ENCODE measurements around the gene HK3.

Gene HK3

DNA sequence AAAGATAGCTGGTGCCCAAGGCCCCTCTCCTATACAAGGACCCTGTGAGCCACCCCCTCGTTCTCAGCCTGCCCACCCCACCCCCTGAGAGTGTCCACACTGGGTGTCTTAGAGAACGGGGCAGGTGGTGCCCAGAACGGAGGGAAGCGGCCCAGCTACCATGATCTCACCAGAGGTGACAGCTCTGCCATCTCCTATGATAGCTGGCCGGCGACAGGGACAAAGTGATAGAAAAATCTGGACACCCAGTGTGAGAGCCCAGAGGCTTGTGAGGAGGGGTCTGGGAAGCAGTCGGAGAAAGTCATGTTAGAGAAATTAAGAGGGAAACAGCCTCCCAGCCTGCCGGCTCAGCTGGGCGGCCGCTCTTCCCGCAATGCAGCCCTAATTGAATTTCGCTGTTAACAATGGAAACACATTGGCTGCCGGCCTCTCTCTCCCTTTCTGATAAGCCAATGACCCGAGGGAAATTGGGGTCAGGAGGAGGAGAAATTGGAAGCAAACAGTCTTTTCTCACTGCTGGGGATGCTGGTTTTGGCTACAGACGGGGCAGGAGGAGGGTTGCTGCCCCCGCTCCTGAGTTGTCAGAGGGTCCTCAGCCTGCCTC is 32.3 kb downstream of the HK3 start:
- DNase-seq = no peak

DNA sequence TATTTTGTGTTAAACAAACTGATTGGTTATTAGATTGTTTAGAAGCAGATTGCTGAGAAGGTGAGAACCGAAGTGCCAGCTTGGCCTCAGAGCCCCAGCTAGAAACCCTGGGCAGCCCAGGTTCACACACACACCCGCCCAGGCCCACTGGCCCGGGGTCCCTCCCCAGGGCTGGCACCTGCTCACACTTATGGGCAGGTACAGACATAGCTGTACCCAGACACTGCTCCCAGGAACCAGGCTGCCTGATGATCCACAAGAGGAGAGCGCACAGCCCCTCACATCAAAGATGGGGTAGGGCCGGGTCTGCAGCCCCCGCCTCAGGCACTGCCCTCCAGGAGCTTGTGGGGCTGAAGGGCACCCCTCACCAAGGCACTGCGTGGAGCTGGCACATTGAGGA is 33.2 kb downstream of the HK3 start:
- DNase-seq = no peak

DNA sequence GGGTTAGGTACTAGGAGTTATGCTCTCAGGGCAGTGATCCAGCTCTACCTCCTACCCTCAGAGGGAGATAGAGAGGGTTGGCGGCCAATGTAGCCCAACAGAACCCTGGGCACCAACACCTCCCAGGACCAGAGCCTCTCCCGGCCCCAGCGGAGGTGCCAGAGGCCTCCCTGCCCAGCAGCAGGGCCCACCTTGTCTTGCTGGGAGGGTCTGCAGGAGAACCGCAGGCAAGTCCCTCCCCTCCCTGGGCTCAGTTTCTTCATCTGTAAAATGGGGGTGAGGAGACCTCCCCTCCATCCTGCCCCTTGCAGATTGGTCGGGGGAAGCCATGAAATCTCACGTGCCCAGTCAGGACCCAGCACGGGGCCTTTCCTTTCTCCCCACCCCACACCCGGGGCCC is 34.4 kb downstream of the HK3 start:
- no peak for DNase-seq

DNA sequence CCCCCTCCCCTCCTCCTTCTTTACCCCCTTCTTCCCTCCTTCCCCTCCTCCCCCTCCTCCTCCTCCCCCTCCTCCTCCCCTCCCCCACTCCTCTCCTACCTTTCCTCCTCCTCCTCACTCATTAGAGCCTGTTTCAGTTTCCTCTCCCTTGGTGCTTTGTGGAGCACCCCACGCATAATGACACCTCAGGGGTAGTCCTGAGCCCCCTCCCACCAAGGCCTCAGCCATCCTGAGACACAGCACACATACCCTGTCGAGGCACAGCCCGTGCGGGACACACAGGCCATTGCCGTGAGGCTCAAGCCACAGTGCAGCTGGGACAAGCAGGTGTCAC is 35.4 kb downstream of the HK3 start:
- DNase-seq = no peak

DNA sequence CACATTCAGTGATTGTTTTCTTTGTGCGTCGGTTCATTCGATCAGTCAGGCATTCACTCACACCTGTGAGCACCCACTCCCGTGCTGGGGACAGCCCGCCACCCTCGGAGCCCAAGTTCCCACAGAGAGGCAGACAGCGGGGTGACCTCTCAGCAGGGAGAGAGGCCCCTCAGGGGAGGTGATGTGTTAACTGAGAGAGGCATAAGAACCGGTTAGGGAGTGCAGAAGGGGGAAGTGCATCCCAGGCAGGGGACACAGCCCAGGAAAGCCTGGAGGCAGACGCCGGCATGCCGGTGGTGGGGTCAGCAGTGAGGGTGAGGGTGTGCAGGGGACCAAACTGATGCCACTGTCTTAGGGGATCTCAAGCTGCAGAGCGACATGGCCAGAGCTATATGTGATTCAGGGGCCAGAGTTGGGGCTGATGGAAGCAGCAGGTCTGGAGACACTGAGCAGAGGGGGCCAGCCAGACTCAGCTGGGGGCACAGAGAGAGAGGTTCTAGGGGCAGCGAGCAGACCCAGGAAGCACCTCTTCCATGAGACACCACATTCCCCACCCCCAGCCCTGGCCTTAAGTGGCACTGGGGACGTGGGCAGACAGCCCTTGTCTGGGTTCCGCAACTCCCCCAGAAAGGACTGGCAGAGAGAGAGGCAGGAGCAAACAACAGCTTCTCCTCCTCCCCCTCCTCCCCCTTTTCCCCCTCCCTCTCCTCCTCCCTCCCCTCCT is 35.9 kb downstream of the HK3 start:
- no peak for DNase-seq

DNA sequence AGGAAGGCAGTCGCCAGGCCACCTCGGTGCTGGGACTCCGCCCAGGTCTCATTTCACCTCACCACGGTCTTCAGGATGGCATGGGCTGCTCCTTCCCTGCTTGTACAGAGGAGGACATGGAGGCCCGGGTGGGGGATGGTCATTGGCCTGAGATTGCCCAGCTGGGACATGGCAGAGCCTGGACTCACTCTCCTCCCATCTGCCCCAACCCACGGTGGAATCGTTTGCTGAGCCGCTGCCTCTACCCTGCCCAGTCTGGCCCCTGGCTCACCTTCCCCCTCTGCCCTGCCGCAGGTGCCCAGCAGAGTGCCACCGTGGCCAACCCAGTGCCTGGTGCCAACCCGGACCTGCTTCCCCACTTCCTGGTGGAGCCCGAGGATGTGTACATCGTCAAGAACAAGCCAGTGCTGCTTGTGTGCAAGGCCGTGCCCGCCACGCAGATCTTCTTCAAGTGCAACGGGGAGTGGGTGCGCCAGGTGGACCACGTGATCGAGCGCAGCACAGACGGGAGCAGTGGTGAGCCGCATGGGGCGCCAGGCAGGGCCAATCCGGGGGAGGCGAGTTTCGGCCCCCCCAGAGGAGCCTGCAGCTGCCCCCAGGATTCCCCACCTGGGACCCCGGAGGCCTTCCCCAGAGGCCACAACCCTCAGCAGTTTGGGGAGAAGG is 36.7 kb downstream of the HK3 start:
- no peak for DNase-seq

DNA sequence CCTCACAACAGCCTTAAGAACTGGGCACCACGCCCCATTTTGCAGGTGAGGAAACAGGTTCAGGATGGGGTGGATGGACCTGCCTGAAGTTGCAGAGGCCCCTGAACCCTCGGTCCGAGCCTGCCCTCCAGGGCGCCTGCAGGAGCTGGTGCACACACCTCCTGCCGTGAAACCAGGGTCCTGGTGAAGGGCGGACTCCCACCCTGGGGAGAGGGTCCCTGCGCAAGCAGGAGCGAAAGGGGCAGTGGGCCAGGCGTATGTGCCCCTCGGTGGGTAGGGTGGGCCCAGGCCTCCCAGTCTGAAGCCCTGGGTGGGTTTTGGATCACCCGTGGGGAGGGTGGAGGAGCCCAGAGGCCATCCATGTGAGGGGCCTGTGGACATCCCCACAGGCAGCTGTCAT is 37.9 kb downstream of the HK3 start:
- DNase-seq = no peak

DNA sequence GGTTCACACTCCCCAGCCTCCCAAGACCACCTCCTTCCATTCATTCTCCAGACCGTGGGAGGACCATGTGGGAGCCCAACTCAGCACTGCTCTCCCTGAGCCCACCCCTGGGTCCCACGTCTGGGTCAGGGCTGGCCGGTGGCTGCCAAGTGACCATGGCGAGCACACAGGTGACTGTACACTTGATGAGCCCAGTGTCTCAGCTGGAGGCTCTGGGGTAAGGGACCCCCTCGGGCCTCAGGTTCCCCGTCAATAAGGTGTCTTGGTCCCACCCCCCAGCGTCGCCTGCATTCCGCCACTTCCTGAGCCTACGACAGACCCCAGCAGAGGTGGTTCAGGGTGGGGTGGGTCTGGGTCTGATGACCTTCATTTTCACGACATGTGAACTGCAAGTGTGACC is 38.8 kb downstream of the HK3 start:
- DNase-seq = no peak

DNA sequence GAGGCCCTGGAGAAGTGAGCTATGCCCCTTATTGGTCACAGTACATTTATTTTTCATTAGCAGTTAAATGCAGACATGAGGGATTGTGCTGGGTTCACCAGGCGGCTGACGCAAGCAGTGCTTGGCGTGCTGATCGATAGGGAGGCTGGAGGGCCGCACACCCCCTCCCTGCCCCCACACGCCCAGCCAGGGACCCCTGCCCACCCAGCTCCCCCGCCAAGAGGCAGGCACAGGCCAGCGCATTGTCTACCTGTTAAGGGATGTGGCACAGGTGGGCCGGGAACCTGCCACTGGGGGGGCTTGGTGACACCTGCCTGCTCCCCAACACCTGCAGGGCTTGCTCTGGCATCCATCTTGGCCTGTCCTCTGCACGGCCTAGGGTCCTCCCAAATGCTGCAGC is 39.2 kb downstream of the HK3 start:
- DNase-seq = no peak

DNA sequence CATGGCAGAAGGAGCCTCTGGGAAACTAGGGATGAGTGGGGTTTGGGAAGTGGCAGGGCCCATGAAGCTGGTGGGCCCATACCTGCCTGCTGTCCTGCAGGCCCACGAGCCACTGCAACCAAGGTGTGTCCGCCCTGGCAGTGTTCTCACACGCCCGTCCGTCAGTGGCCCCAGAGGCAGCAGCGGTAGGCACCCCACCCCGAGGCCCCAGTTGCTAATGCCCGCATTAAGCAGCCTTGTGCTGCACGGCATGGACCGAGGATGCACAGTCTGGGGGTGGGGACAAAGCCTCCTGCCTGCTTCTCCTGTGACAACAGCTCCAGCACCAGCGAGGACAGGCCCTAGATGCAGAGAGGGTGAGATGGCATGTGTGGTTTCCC is 41.3 kb downstream of the HK3 start:
- no peak for DNase-seq

DNA sequence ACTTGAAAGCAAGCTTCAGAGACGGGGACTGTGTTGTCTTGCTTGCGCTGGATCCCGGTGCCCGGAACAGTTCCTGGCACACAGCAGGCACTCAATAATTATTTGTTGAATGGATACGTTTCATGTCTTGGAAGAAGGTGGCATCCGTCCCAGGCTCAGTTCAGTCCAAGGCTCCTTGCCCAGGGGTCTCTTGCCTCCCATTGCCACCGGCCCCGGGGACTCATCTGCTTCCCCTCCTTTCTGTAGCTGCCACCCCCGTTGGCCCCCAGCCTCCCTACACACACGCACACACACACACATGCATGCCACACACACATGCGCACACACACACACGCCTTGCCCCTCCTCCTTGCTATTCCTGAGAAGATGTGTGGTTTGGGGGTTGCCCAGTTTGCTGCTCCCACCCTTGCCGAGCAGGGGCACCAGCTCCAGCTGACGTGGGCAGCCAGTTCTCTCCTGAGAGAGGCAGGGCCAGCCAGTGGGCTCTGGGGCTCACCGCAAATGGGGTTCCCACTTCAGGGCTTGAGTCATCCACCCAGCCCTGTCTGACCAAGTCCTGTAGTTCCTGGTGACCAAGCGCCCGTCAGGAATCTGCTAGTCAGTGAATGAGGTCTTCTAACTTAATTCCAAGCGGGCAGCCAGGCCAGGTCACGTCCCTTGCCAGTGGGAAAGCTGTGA is 41.8 kb downstream of the HK3 start:
- no peak for DNase-seq

DNA sequence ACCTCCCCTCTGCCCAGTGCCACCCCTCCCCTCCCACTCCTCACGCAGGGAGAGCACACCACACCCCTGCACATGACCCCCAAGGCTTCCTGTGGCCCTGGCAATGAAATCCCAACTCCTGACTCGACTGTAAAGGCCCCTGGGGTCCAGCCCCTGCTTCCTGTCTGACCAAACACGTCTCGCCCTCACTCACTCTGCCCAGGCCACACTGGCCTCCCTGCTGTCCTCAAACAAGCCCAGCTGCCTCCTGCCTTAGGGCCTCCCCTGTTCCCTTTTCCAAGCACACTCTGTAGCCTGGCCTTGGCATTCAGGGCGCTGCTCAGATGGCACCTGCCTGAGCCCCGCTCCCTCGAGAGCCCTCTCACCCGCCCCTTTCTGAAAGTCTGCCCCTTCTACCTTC is 42.4 kb downstream of the HK3 start:
- no peak for DNase-seq

DNA sequence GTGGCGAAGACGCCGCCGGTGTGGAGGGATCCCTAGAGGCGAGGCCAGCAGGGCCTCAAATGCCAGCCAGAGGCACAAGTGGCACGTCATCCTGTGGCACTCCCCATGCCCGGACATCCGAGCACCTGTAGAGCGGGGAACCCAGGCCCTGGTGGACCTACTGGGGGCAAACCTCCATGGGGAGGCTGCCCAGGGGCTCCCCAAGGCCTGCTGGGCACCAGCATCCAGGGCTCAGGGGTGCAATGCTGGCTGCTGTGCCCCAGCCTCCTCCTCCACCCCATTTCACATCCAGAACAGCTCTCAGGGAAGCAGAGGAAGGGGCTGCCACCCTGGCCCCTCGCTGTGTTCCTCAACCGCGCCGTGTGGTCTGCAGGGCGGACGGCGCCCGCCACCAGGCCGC is 43.5 kb downstream of the HK3 start:
- no peak for DNase-seq

DNA sequence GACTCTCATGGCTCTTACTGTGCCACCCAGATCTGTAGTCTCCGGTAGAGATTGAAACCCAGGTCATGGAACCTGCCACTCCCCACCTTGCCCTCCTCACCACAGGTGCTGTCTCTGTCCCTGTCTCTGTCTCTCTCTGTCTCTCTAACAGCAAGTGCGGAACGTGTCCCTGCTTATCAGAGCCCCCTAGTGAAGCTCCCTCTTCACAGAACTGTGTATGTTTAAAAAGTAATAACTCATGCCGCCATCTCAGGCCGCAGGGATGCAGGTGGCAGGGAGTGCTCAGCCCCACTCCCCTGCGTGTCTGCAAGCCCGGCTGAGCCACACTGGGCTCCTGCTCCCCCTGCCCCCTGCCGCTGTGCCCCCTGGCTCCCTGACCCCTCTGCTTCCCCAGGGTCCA is 45.0 kb downstream of the HK3 start:
- no peak for DNase-seq

DNA sequence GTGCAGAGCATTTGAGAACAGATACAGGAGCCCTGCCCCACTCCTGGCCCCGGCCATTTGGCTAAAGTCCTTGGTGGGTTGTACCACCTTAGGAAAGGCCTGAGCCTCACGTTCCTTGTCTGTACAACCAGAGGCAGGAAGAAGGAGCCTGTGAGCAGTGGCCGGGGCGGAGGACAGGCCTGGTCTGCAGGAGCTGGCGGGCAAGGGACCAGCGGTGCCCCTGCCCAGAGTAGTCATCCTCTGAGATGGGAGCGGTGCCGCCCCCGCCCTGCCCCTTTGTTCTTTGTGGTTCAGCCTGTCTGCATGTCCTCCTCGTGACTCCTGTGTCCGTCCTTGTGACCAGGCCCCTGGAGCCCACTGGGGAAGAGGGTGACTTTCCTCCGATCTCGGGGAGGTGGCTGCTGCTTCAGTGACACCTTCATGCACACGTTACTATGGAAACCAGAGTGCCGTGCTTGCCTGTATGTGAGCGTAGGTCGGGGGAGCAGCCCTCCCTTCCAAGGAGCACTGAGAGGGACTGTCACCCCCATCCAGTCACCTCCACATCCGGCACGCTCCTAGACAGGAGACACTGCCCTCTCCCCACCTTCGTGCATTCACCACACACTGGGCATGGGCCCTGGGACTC is 45.9 kb downstream of the HK3 start:
- DNase-seq = no peak

DNA sequence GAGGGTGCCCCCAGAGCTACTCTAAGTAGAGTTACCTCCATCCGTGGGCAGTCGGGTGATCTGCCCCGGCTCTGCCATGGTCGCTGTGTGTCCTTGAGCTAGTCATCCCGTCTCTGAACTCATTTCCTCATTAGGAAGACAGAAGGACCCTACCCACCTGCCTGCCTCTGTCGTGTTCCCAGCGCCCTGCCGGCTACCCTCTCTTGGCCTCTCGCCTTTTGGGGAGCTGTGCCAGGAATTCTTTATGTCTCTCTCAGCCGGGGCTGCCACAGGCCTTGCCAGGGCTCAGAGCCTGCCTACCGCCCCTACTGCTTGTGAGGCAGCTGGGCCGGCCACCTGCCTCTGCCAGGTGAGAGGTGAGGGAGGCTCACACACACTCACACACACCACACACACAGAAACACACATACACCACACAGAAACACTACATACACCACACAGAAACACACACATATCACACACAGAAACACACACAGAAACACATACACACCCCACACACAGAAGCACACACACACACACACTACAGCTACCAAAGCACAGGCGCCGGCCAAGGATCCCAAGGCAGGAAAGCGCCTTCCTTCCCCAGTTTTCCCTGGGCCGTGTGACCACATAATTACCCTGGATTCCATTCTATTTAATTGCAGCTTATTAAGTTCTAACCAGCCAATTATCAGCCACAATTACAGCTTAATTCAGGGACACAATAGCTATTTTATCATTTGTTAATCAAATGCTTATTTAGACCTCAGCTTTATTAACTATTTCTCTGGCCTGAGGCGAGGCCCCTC is 47.1 kb downstream of the HK3 start:
- no peak for DNase-seq

DNA sequence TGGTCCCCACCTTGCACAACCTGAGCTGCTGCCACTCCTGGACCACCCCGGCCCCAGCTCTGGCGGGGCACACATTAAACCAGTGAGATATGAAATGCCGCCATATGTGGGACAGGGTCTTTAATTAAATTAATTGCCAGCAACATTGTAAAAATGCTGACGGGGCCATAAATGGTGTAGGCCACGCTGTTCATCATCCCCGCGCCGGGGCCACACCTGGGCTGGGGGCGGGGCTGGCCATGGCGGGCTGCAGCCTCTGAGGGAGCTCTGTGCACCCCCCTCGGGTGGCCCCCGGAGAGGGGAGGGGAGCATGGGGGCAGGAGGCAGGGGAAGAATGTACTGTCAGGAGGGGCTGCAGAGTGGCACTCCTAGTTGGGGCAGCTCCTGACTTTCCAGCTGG is 47.8 kb downstream of the HK3 start:
- no peak for DNase-seq

DNA sequence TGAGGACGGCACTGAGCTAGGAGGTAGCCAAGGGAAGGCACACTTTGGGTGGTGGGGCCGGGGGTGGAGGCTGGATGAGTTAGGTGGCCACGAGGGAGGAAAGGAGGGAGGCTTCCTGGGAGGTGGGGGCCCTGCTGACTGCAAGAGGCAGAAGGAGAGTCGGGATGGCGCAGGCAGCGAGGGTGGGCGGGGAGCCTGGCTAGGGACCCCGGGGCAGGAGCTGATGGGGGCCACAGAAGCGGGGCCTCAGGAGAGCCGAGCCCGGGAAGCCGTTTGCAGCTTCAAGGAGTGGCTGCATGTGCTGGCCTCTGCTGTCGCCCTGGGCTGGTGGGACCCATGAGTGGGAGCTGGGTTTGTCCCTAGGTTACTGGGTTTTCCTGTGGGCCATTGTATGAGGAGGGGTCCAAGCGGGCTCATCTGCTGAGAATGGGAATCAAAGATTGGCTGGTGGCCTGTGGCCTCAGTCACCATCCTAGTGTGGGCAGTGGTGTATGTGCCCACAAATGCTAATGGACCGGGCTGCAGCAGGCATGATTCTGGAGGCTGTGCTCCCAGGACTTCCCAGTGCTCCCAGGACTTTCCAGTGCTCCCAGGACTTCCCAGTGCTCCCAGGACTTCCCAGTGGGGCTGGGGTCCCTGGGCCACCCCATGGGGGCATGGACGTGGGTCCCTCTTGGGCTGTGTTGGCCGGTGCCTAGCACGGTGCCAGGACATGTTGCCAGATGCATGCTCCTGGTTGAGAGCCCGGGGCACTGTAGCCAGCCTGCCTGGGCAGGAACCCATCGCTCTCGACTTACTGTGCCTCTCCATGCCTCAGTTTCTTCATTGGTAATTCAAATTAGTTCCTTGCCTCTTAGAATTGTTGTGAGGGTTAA is 48.5 kb downstream of the HK3 start:
- no peak for DNase-seq

DNA sequence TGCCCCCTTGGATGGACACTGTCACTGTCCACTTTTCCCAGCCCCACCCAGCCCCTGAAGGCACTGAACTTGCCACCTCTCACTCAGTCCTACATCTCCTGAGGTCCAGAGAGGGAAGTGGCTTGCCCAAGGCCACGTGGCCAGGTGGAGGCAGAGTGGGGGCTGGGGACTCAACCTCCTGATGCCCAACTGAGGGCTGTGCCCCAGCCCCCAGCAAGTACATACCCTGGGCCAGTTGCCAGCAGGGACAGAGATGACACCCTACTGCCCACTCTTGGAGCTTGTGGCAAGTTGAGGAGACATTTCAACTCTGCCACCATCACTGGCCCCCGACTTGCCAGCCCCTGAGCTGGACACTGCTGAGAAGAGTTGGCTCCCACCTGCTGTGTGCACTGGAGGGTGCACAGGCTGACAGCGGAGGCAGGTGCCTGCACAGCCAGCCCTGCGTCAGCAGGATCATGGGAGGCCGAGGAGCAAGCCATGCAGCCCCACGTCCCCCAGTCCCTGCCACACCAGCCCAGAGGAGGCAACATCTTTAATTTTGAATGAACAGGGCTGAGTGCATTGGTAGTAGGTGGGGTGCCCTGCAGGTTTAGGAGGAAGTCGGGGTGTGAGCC is 49.4 kb downstream of the HK3 start:
- DNase-seq = no peak

DNA sequence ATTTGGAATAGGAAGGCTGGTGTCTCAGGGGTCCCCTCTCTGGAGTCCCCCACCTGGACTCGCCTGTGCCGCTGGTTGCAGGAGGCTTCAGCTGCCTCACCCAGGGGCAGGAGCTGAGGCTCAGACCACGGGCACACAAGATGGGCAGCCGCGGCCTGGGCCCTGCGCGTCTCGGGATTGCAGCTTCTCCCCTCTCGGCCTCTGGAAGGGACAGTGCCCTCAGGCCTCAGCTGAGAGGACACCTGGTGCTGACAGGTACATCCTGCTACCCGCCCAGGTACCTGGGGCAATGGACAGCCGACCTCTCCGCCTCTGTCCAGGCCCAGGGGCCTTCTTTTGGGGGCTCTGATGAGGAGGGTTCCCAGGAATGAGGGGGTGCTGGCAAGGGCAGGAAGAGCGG is 50.5 kb downstream of the HK3 start:
- DNase-seq = no peak

DNA sequence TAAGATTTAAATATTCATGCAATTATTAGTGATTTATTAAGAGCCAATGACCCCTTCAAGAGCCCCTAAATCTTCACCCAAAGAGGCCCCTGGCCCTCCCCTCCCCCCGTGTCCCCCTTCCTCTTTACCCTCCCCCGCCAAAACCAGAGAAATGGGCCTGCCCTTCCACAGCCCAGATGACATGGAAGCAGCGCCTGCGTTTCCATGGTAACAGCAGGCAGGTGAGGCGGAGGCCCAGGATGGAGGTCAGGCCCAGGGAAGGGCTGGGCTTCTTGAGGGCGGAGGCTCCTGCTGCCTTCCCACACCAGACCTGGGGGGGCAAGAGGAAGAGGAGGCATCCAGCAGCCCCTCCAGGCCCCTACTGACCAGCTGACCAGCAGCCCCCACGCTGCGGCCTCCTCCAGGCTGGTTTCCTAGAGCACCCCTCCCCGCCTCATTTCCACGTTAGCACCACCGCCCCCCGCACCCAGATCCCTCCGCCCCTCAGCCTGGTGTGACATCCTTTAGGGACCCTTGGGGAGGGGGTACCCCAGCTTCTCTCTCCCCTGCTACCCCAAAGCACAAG is 51.3 kb downstream of the HK3 start:
- DNase-seq = no peak
